HCT116 (cell line): ENCODE results near the gene C16orf95. TPM values are rescaled to one million over a fixed set of nuclear protein-coding genes. Genes with fewer than 3 reads are reported as not detected.

Experiments
- ATAC-seq: fragments of 200-7000 bp; cut with Tn5 transposase; 2 replicates; pipeline ENCODE4 v1.9.1; 2020; ENCODE audit warnings: mild to moderate bottlenecking, moderate library complexity
- BruUV-seq: library from RNA; stranded (reverse); fragments of 400-500 nt; replicated peaks from 2 replicates; lab custom pipeline; 2021; lab: Mats Ljungman, UMichigan
- CTCF ChIA-PET: fragments of 300-600 bp; sonication (Branson Sonifier 250); formaldehyde crosslinking; loops from one replicate; lab custom pipeline; 2021; ENCODE audit warnings: antibody characterized with exemption; lab: Charles Lee
- POLR2A ChIA-PET: fragments of 300-600, 350-600 bp; sonication (Branson Sonifier 250); formaldehyde crosslinking; loops from one replicate; lab custom pipeline; 2021; ENCODE audit warnings: antibody characterized with exemption; lab: Charles Lee
- RAD21 ChIA-PET, 2 experiments: fragments of 300-600 bp; sonication (Branson Sonifier 250); formaldehyde crosslinking; loops; one replicate each; lab custom pipeline; 2023; ENCODE audit warnings: low total read pairs in 2 of 2; ENCODE audit not compliant: uncharacterized antibody in 2 of 2, unreplicated experiment in 2 of 2, low non-redundant PET in 1 of 2; lab: Charles Lee
- DNase-seq: peaks from one replicate; pipeline ENCODE4 v3.0.0-alpha.2; 2010; ENCODE audit warnings: low read depth, low spot score
- H2AFZ ChIP-seq: fragments of 200-600 bp; shearing (Covaris generic), sonication (generic); 2 replicates; pipeline ENCODE4 v1.6.1; 2017; ENCODE audit warnings: low read depth, mixed run types, mixed read lengths, antibody characterized with exemption, low read length; ENCODE audit not compliant: poor library complexity, severe bottlenecking
- H3K27ac ChIP-seq: 2 replicates; pipeline ENCODE4 v1.5.1; 2012; ENCODE audit warnings: low read depth, low read length
- H3K27me3 ChIP-seq: fragments of 200-600 bp; sonication (generic); 2 replicates; pipeline ENCODE4 v1.6.1; 2016; ENCODE audit warnings: mixed run types, low read length, mixed read lengths; ENCODE audit not compliant: insufficient read depth
- H3K36me3 ChIP-seq, 2 experiments: fragments of 200-500 bp in 1 of 2; fragments of 200-600 bp in 1 of 2; sonication (Bioruptor generic) in 1 of 2; sonication (generic) in 1 of 2; 2 replicates each; pipeline versions ENCODE4 v1.5.1 to v1.6.1; 2014 to 2016; ENCODE audit warnings: low read length in 2 of 2, inconsistent platforms in 1 of 2, mixed read lengths in 1 of 2, mixed run types in 1 of 2; ENCODE audit not compliant: insufficient read depth in 2 of 2, control insufficient read depth in 1 of 2
- H3K4me1 ChIP-seq, 2 experiments: fragments of 200-600 bp in 1 of 2; sonication (generic) in 1 of 2; 2 replicates each; pipeline versions ENCODE4 v1.5.1 to v1.6.1; 2012 to 2017; ENCODE audit warnings: low read length in 2 of 2, inconsistent platforms in 1 of 2, mild to moderate bottlenecking in 1 of 2, mixed read lengths in 1 of 2, mixed run types in 1 of 2, moderate library complexity in 1 of 2; ENCODE audit not compliant: insufficient read depth in 2 of 2, control insufficient read depth in 1 of 2
- H3K4me2 ChIP-seq: fragments of 200-600 bp; sonication (generic); 2 replicates; pipeline ENCODE4 v1.6.1; 2017; ENCODE audit warnings: mixed run types, low read length, mixed read lengths
- H3K4me3 ChIP-seq, 2 experiments: fragments of 200-600 bp in 1 of 2; sonication (generic) in 1 of 2; replicated peaks in 1 of 2; 2 replicates each; pipeline ENCODE4 v1.5.1; 2011 to 2016; ENCODE audit warnings: low read length in 2 of 2, control low read depth in 1 of 2, low read depth in 1 of 2, mild to moderate bottlenecking in 1 of 2, mixed read lengths in 1 of 2, mixed run types in 1 of 2
- H3K79me2 ChIP-seq: fragments of 200-600 bp; sonication (generic); 2 replicates; pipeline ENCODE4 v1.6.1; 2017; ENCODE audit warnings: mild to moderate bottlenecking, mixed run types, low read length, moderate library complexity, mixed read lengths; ENCODE audit not compliant: insufficient read depth
- H3K9ac ChIP-seq: fragments of 200-600 bp; sonication (generic); 2 replicates; pipeline ENCODE4 v1.6.1; 2016; ENCODE audit warnings: low read length, mixed read lengths
- H3K9me2 ChIP-seq: fragments of 200-600 bp; sonication (generic), shearing (Covaris generic); 2 replicates; pipeline ENCODE4 v1.6.1; 2017; ENCODE audit warnings: mixed run types, mild to moderate bottlenecking, moderate library complexity; ENCODE audit not compliant: insufficient read depth
- H3K9me3 ChIP-seq, 2 experiments: fragments of 200-500 bp in 1 of 2; fragments of 200-600 bp in 1 of 2; sonication (Bioruptor generic) in 1 of 2; sonication (generic) in 1 of 2; 2 replicates each; pipeline ENCODE4 v1.6.1; 2014 to 2017; ENCODE audit warnings: low read length in 2 of 2, mixed read lengths in 2 of 2, inconsistent platforms in 1 of 2, low read depth in 1 of 2, mild to moderate bottlenecking in 1 of 2, mixed run types in 1 of 2, moderate library complexity in 1 of 2; ENCODE audit not compliant: control insufficient read depth in 1 of 2, insufficient read depth in 1 of 2
- H4K20me1 ChIP-seq: fragments of 200-600 bp; sonication (generic), shearing (Covaris generic); 2 replicates; pipeline ENCODE4 v1.6.1; 2017; ENCODE audit warnings: mixed run types, mild to moderate bottlenecking, moderate library complexity; ENCODE audit not compliant: insufficient read depth
- ATF3 ChIP-seq: IDR thresholded peaks from 2 replicates; pipeline ENCODE4 v1.6.1; 2012
- EGR1 ChIP-seq: IDR thresholded peaks from 2 replicates; pipeline ENCODE4 v1.6.1; 2012; ENCODE audit warnings: low read depth
- ELF1 ChIP-seq: IDR thresholded peaks from 2 replicates; pipeline ENCODE4 v1.6.1; 2012; ENCODE audit warnings: low read depth, borderline replicate concordance
- FOSL1 ChIP-seq: IDR thresholded peaks from 2 replicates; pipeline ENCODE4 v1.6.1; 2012; ENCODE audit warnings: low read depth
- JUND ChIP-seq: IDR thresholded peaks from 2 replicates; pipeline ENCODE4 v1.6.1; 2012
- MAX ChIP-seq: IDR thresholded peaks from 2 replicates; pipeline ENCODE4 v1.6.1; 2012
- POLR2A ChIP-seq: IDR thresholded peaks from 2 replicates; pipeline ENCODE4 v1.7.0; 2011; ENCODE audit warnings: borderline replicate concordance; ENCODE audit not compliant: insufficient read depth, insufficient read length; ENCODE audit errors: extremely low read depth
- SP1 ChIP-seq: IDR thresholded peaks from 2 replicates; pipeline ENCODE4 v1.6.1; 2012; ENCODE audit warnings: low read depth
- YY1 ChIP-seq: IDR thresholded peaks from 2 replicates; pipeline ENCODE4 v1.6.1; 2011; ENCODE audit warnings: low read length, low read depth, moderate library complexity, mild to moderate bottlenecking; ENCODE audit not compliant: insufficient replicate concordance; ENCODE audit errors: extremely low read depth
- ZNF274 ChIP-seq: fragments of 200-500 bp; sonication (Bioruptor generic); IDR thresholded peaks from 2 replicates; pipeline ENCODE4 v1.6.1; 2014; ENCODE audit warnings: mild to moderate bottlenecking, low read depth, low read length, inconsistent platforms
- intact Hi-C: fragments of 100-400 bp; cut with micrococcal nuclease; formaldehyde crosslinking; loops from 2 replicates; pipeline ENCODE4 v1.10.0; 2022
- total RNA-seq: library from RNA; stranded (reverse); gene quantifications from one replicate; pipeline ENCODE4 v1.2.1, GENCODE V29; 2021; ENCODE audit not compliant: unreplicated experiment

The C16orf95 gene
- total RNA-seq, 1 experiment from 2014 or later: 12.2 TPM

GRCh38 chr16:87335625-87336433 lies 18.6 kb upstream of the C16orf95 start:
- H3K27me3 ChIP-seq: no peaks in the 10 kb centered on the region
- intact Hi-C loops: no loop called here
- TF ChIP-seq SP1 (no peak), FOSL1 (no peak), ATF3 (no peak), ELF1 (no peak), ZNF274 (no peak), POLR2A (no peak), EGR1 (no peak), YY1 (no peak), MAX (no peak), JUND (no peak)
- TF ChIP-seq, all 23 proteins: peak for 0
- ChIA-PET POLR2A (no interaction called here), CTCF (no interaction called here), RAD21 (no interaction called here)
- no peaks in the 10 kb centered on the region for H3K9me2 ChIP-seq
- DNase-seq (no peak), ATAC-seq (no peak)
- no peaks in the 10 kb centered on the region; a peak in 1 of 4 replicates for H3K4me1 ChIP-seq
- no peak overlapping the region for H3K9ac ChIP-seq
- H3K4me2 ChIP-seq: no peak overlapping the region
- H3K4me3 ChIP-seq: no peak overlapping the region
- H2AFZ ChIP-seq: no peak overlapping the region
- BruUV-seq: no TSS peak
- peaks cover 12% of the 10 kb centered on the region; the same call in 1 of the 2 replicates for H3K79me2 ChIP-seq
- H4K20me1 ChIP-seq: no peaks in the 10 kb centered on the region
- H3K27ac ChIP-seq: no peak overlapping the region
- H3K9me3 ChIP-seq: no peaks in the 10 kb centered on the region
- peaks cover 18 to 24% of the 10 kb centered on the region in 2 experiments; a peak in 3 of 4 replicates for H3K36me3 ChIP-seq
